ENCODE results near the gene RASSF4. TPM values are rescaled to one million over a fixed set of nuclear protein-coding genes. Genes with fewer than 3 reads are reported as not detected.
A peak's percentile ranks its signal among the peaks of the same experiment; 100 is the strongest.

Gene RASSF4
- total and polyA plus RNA-seq, 9 of the 15 experiments (the other 6 are each of a cell fraction or from before 2014, with no cell fraction given): 0.01 to 0.62 (median 0.11) TPM; not detected in 3

GRCh38 chr10:44913350-44914081 is 46.1 kb upstream of the RASSF4 start (continued):
- TF ChIP-seq, protein P1, sequence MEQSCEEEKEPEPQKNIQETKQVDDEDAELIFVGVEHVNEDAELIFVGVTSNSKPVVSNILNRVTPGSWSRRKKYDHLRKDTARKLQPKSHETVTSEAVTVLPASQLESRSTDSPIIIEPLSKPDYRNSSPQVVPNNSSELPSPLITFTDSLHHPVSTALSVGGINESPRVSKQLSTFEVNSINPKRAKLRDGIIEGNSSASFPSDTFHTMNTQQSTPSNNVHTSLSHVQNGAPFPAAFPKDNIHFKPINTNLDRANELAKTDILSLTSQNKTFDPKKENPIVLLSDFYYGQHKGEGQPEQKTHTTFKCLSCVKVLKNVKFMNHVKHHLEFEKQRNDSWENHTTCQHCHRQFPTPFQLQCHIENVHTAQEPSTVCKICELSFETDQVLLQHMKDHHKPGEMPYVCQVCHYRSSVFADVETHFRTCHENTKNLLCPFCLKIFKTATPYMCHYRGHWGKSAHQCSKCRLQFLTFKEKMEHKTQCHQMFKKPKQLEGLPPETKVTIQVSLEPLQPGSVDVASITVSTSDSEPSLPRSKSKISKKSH (CRISPR knock-in tag; IDR thresholded peaks at IDR 0.05): no peak
- TF ChIP-seq KLF1 (tag; IDR thresholded peaks at IDR 0.05): 0 out of 2 replicates have a peak, but pooled peaks have one; percentile 34
- TF ChIP-seq, protein P2, sequence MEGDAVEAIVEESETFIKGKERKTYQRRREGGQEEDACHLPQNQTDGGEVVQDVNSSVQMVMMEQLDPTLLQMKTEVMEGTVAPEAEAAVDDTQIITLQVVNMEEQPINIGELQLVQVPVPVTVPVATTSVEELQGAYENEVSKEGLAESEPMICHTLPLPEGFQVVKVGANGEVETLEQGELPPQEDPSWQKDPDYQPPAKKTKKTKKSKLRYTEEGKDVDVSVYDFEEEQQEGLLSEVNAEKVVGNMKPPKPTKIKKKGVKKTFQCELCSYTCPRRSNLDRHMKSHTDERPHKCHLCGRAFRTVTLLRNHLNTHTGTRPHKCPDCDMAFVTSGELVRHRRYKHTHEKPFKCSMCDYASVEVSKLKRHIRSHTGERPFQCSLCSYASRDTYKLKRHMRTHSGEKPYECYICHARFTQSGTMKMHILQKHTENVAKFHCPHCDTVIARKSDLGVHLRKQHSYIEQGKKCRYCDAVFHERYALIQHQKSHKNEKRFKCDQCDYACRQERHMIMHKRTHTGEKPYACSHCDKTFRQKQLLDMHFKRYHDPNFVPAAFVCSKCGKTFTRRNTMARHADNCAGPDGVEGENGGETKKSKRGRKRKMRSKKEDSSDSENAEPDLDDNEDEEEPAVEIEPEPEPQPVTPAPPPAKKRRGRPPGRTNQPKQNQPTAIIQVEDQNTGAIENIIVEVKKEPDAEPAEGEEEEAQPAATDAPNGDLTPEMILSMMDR (IDR thresholded peaks at IDR 0.05 in 2 of 3, conservative IDR thresholded peaks at IDR 0.05 in 1 of 3; ENCODE audit: insufficient read depth in 2 of 3, low read depth in 1 of 3, low read length in 3 of 3): no peak
- TF ChIP-seq, protein P3, sequence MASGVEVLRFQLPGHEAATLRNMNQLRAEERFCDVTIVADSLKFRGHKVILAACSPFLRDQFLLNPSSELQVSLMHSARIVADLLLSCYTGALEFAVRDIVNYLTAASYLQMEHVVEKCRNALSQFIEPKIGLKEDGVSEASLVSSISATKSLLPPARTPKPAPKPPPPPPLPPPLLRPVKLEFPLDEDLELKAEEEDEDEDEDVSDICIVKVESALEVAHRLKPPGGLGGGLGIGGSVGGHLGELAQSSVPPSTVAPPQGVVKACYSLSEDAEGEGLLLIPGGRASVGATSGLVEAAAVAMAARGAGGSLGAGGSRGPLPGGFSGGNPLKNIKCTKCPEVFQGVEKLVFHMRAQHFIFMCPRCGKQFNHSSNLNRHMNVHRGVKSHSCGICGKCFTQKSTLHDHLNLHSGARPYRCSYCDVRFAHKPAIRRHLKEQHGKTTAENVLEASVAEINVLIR (CRISPR knock-in tag; IDR thresholded peaks at IDR 0.05): 0 out of 2 replicates have a peak, but pooled peaks have one; percentile 31
- no peak for TF ChIP-seq TAF15 (IDR thresholded peaks at IDR 0.05; ENCODE audit: low read depth, low read length)
- peak; percentile 89; the same call in 1 of the 2 replicates for TF ChIP-seq ESRRA (IDR thresholded peaks at IDR 0.05; ENCODE audit: borderline replicate concordance, low read depth)
- TF ChIP-seq ZNF589 (CRISPR knock-in tag; IDR thresholded peaks at IDR 0.05; ENCODE audit: low read depth): peak; percentile 67; the same call in 1 of the 2 replicates
- TF ChIP-seq, protein P4, sequence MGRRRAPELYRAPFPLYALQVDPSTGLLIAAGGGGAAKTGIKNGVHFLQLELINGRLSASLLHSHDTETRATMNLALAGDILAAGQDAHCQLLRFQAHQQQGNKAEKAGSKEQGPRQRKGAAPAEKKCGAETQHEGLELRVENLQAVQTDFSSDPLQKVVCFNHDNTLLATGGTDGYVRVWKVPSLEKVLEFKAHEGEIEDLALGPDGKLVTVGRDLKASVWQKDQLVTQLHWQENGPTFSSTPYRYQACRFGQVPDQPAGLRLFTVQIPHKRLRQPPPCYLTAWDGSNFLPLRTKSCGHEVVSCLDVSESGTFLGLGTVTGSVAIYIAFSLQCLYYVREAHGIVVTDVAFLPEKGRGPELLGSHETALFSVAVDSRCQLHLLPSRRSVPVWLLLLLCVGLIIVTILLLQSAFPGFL (CRISPR knock-in tag; IDR thresholded peaks at IDR 0.05): no peak
- no peak for TF ChIP-seq ZNF274 (IDR thresholded peaks at IDR 0.05; ENCODE audit: borderline replicate concordance, low read depth, low read length)
- TF ChIP-seq, protein P5, sequence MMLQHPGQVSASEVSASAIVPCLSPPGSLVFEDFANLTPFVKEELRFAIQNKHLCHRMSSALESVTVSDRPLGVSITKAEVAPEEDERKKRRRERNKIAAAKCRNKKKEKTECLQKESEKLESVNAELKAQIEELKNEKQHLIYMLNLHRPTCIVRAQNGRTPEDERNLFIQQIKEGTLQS (IDR thresholded peaks at IDR 0.05): peak; percentile 21; the same call in 1 of the 2 replicates
- TF ChIP-seq, protein P5 (CRISPR knock-in tag; conservative IDR thresholded peaks at IDR 0.05): no peak
- TF ChIP-seq IRF1 (CRISPR knock-in tag; IDR thresholded peaks at IDR 0.05; ENCODE audit: borderline replicate concordance): no peak
- TF ChIP-seq CSDE1 (IDR thresholded peaks at IDR 0.05): no peak
- no peak for TF ChIP-seq MED1 (CRISPR knock-in tag; IDR thresholded peaks at IDR 0.05; ENCODE audit: borderline replicate concordance)
- TF ChIP-seq STAG1 (CRISPR knock-in tag; IDR thresholded peaks at IDR 0.05; ENCODE audit: borderline replicate concordance): no peak
- TF ChIP-seq POLR3G (IDR thresholded peaks at IDR 0.05; ENCODE audit: extremely low read depth, insufficient read length, insufficient replicate concordance): no peak
- TF ChIP-seq TRIM28 (IDR thresholded peaks at IDR 0.05): peak; percentile 64; the same call in 1 of the 2 replicates
- TF ChIP-seq CBX3 (IDR thresholded peaks at IDR 0.05; ENCODE audit: borderline replicate concordance in 1 of 2, low read length in 2 of 2): 0 out of 3 replicates have a peak, but pooled peaks of 1 of the 2 experiments have one; percentile 27
- TF ChIP-seq XRCC5 (IDR thresholded peaks at IDR 0.05; ENCODE audit: low read depth, low read length): 0 out of 2 replicates have a peak, but pooled peaks have one; percentile 79
